Activated CD4-positive, alpha-beta T cell treated with anti-CD3 and anti-CD28 coated beads, Interleukin-2, Interleukin-4, amounts not matched to agents 100 ng/mL and 50 ng/mL, durations not matched to agents 16 hours and 8 hours (primary cell): Measurements from ENCODE around the gene FAM217B.
A peak's percentile ranks its signal among the peaks of the same experiment; 100 is the strongest.

ENCODE experiments used
- DNase-seq: peaks from one replicate; pipeline ENCODE4 v3.0.0-alpha.2; 2020; ENCODE audit warnings: low spot score

The FAM217B gene

GRCh38 chr20:59977086-59977485, 36.9 kb downstream of the FAM217B start:
- DNase-seq, result no peak

- DNase-seq, result no peak
These were observed 42.9 kb downstream of the FAM217B start for GRCh38 chr20:59983076-59983475.

GRCh38 chr20:59984541-59984940, 44.4 kb downstream of the FAM217B start:
- no peak for DNase-seq

GRCh38 chr20:59985164-59985563, 45.0 kb downstream of the FAM217B start:
- DNase-seq, result no peak

- DNase-seq, result peak; percentile 11
These were observed 45.7 kb downstream of the FAM217B start for GRCh38 chr20:59985864-59986263.

GRCh38 chr20:59987135-59987534, 46.9 kb downstream of the FAM217B start:
- no peak for DNase-seq

- DNase-seq, result no peak
These were observed 48.0 kb downstream of the FAM217B start for GRCh38 chr20:59988141-59988540.

- DNase-seq, result no peak
These were observed 52.4 kb downstream of the FAM217B start for GRCh38 chr20:59992526-59993084.

- no peak for DNase-seq
These were observed 53.7 kb downstream of the FAM217B start for GRCh38 chr20:59993736-59994430.

- no peak for DNase-seq
These were observed 54.5 kb downstream of the FAM217B start for GRCh38 chr20:59994697-59995122.

- DNase-seq, result no peak
These were observed 55.9 kb downstream of the FAM217B start for GRCh38 chr20:59996108-59996507.

GRCh38 chr20:59997896-59998295, 57.7 kb downstream of the FAM217B start:
- DNase-seq, result no peak
